Measurements from ENCODE around the gene IMPDH1.

IMPDH1 gene

DNA sequence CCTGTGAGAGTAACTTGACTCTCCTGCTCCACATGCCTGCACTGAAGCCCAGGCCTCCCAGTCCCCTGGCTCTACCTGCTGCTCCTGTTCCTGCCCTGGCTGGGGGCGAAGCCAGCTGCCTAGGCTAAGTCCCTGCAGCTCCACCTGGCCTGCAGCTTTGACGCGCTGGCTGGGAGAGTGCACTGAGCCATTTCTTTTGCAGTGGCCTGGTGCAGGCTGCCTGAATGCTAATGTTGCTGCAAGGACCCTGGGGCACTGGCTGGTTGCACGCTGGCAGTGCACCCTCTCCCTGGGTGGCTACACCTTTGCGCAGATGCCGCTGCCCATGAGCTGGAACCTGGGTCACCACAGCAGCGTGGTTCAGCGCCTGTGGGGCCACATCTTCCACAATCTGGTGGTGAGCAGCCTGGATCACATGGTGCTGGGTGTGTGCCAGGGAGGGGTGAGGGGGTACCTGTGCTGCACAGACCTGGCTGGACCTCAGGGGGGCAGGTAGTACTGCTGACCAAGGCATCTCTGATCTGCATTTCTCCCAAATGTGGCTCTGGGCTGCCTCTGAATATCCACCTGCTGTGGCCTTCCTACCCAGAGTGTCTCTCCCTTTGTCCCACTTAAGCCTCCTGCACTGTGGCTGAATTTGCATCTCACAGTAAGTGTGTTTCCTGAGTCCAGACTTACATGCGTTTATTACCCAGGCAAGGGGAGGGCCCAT is 20.0 kb downstream of the IMPDH1 start:
- H3K27ac ChIP-seq, result peak overlapping the region; percentile 27; the same call in 1 of the 2 replicates
- peaks cover 47% of the 10 kb centered on the region for H3K4me1 ChIP-seq
- H3K36me3 ChIP-seq, result peaks cover 36% of the 10 kb centered on the region
- no peak for TF ChIP-seq Cebpa-rat (IDR thresholded peaks at IDR 0.05)
- H3K9ac ChIP-seq, result 0 out of 2 replicates have a peak overlapping the region, but pooled peaks have one; percentile 24
- H3K9me3 ChIP-seq, result no peaks in the 10 kb centered on the region
- H3K27me3 ChIP-seq, result no peaks in the 10 kb centered on the region
- no peak overlapping the region for H3K4me3 ChIP-seq
- peaks cover 31% of the 10 kb centered on the region for H4K20me1 ChIP-seq
- peak overlapping the region; percentile 26 for H3K4me2 ChIP-seq

DNA sequence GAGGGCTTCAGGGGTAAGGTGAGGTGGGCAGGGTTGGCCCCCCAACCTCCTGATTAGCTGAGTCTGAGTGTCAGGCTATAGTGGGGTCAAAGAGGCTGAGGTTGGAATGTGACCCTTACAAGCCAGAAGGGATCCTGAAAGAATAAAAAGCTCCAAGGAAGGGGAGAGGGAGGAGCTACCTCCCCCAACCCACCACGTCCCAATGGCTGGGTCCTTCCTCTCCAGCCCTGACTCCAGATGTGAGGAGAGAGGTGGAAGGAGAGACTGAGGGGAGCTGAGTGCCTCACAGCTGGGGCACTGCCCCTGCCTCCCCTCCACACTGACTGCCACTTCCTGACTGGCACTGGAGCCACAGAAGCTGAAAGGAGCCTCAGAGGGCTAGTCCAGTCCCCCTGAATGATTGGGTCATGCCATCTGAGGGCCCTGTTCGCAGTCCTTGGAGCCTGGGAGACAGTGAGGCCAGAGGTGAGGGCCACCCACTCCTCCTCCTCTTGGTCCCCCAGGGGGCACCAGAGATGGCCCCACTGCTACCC is 20.6 kb downstream of the IMPDH1 start:
- Histone ChIP-seq H3K27ac (peak overlapping the region; percentile 27; the same call in 1 of the 2 replicates), H3K9me3 (no peaks in the 10 kb centered on the region), H3K4me2 (peak overlapping the region; percentile 26), H4K20me1 (peaks cover 31% of the 10 kb centered on the region), H3K4me1 (peaks cover 53% of the 10 kb centered on the region), H3K36me3 (peaks cover 30% of the 10 kb centered on the region), H3K27me3 (no peaks in the 10 kb centered on the region), H3K4me3 (no peak overlapping the region), H3K9ac (peak overlapping the region; percentile 24; the same call in 1 of the 2 replicates)
- no peak for TF ChIP-seq Cebpa-rat (IDR thresholded peaks at IDR 0.05)

DNA sequence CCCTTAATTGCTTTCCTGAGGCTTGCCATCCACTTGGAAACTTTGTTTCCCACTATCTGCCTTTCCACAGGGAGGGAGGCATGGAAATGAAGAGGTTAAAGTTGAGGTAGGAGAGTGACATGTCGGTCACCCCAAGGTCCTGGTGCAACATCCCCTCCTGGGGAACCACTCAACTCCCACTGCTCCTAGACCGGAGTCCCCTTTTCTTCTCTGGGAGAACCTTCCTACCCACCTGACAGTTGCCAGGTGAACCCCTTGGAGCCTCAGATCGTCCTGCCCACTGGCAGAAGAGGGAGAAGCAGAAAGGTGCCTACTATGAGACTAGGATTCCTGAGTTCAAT is 21.7 kb downstream of the IMPDH1 start:
- no peaks in the 10 kb centered on the region for H3K27me3 ChIP-seq
- no peaks in the 10 kb centered on the region for H3K9me3 ChIP-seq
- no peak for TF ChIP-seq Cebpa-rat (IDR thresholded peaks at IDR 0.05)
- H3K36me3 ChIP-seq, result peaks cover 21% of the 10 kb centered on the region
- H3K27ac ChIP-seq, result no peak overlapping the region
- H3K9ac ChIP-seq, result no peak overlapping the region; the same call in 1 of the 2 replicates
- 0 out of 2 replicates have a peak overlapping the region, but pooled peaks have one; percentile 11 for H3K4me2 ChIP-seq
- H3K4me1 ChIP-seq, result peaks cover 53% of the 10 kb centered on the region
- peaks cover 31% of the 10 kb centered on the region for H4K20me1 ChIP-seq
- no peak overlapping the region for H3K4me3 ChIP-seq

DNA sequence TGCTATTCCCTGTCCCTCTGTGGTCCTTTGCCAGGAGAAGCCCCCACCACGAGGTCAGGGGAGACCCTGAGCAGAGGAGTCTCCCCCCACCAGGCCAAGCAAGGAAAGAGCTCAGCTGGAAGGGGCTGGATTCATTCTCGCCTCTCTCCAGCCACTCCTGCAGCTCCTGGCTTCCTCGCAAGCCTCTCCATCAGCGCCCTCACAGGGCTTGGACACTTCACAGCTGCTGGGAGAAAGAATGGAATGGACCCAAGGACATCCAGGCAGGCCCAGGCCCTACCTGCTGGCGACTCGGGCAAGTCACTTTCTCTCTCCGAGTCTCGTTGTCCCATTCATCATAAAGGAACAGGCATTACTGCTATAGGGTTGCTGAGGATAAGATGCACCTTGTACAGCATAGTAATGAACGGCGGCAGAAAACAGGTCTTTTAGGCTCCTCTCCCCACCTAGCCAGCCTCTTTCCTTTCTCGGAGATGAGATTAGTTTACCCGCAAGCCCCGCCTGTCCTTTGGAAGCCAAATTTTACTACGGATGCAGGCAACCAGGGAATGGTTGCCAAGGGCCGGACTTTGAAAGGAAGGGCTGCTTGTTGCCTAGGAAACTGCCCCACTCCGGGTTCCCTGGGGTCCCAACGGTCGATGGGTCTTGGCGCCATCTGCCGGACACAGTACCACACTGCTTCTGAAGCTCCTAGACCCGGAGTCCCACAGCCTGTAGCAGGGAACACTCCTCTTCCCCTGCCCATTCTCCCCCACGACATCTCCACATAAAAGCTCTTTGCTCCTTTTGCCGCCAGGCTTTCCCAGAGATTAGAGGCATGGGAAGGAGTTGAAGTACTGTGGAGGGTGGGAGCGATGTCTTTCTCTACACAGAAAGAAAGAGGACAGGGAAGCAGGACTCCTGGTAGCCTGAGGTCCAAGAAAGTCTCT is 22.3 kb downstream of the IMPDH1 start:
- no peak for TF ChIP-seq Cebpa-rat (IDR thresholded peaks at IDR 0.05)
- H3K4me1 ChIP-seq, result peaks cover 53% of the 10 kb centered on the region
- H3K27ac ChIP-seq, result no peak overlapping the region
- no peak overlapping the region; the same call in 1 of the 2 replicates for H3K9ac ChIP-seq
- peaks cover 26% of the 10 kb centered on the region for H4K20me1 ChIP-seq
- H3K9me3 ChIP-seq, result no peaks in the 10 kb centered on the region
- H3K27me3 ChIP-seq, result no peaks in the 10 kb centered on the region
- peaks cover 14% of the 10 kb centered on the region for H3K36me3 ChIP-seq
- H3K4me2 ChIP-seq, result peak overlapping the region; percentile 11; the same call in 1 of the 2 replicates
- H3K4me3 ChIP-seq, result no peak overlapping the region

DNA sequence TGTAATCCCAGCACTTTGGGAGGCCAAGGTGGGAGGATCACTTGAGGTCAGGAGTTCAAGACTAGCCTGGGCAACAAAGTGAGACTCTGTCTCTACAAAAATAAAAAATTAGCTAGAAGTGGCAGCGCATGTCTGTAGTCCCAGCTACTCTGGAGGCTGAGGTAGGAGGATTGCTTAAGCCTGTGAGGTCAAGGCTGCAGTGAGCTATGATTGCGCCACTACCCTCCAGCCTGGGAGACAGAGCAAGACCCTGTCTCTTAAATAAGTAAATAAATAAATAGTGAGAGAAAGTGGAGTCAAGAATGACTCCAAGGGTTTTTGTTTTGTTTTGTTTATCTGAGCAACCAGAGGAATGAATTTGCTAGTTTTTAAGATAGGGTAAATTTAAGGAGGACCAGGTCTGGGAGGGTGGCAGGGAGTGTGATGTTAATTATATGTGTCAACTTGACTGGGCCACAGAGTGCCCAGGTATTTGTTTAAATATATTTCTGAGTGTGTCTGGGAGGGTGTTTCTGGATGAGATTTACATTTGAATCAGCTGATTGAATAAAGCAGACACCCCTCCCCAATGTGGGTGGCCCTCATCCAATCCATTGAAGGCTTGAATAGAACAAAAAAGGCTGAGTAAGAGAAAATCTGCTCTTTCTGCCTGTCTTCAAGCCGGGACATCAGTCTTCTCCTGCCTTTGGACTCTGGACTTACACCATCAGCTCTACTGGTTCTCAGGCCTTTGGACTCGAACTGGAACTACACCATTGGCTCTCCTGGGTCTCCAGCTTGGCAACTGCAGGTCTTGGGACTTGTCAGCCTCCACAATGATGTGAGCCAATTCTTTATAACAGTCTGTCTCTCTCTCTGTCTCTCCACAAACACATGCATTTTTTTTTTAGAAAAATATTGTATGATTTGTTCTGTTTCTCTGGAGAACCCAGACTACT is 23.5 kb downstream of the IMPDH1 start:
- no peak overlapping the region for H3K27ac ChIP-seq

DNA sequence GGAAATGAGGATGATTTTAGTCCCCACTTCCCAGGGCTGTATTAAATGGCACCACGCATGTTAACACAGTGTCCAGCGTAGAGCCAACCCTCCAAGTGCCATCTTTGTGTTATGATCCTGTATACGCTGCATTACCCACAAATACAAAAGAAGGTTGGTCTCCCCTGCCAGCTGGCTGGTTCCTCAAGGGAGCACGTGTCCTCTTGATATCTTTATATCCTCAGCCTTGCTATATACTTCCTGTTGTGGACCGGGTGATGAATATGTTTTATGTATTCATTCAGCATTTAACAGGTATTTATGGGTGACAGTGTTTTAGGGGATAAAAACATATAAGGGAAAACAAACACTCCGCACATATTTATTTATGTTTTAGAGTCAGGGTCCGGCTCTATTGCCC is 25.1 kb downstream of the IMPDH1 start:
- peak overlapping the region; percentile 34 for H3K4me2 ChIP-seq
- TF ChIP-seq Cebpa-rat (IDR thresholded peaks at IDR 0.05), result no peak

More for the DNA sequence above, 23.5 kb downstream of the IMPDH1 start:
- TF ChIP-seq Cebpa-rat (IDR thresholded peaks at IDR 0.05), result no peak
- H3K36me3 ChIP-seq, result peaks cover 2% of the 10 kb centered on the region
- peaks cover 13% of the 10 kb centered on the region for H4K20me1 ChIP-seq
- H3K4me2 ChIP-seq, result no peak overlapping the region
- H3K4me1 ChIP-seq, result peaks cover 49% of the 10 kb centered on the region
- no peaks in the 10 kb centered on the region for H3K27me3 ChIP-seq
- no peak overlapping the region for H3K9ac ChIP-seq
- no peak overlapping the region for H3K4me3 ChIP-seq
- H3K9me3 ChIP-seq, result no peaks in the 10 kb centered on the region

DNA sequence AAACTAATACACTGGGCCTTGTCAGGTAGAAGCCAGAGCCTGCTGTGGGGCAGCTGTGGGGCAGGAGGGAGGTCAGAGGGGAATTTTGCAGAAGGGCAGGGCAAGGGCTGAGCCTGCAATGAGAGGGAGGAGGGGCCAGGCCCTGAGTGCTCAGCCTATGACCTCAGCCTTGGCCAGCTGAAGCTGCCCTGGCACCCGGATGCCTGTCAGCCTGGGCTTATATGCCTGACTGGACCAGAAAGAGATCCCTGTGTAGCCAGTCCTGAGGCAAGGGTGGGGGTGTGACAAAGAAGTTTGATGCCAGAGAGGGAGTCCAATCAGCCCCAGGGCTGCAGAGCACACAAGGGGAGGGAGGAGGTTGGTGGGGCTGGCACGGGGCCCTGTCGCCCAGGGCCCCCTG is 26.0 kb downstream of the IMPDH1 start:
- Histone ChIP-seq H3K4me2 (no peak overlapping the region), H3K27ac (no peak overlapping the region), H3K4me1 (peaks cover 26% of the 10 kb centered on the region), H3K27me3 (no peaks in the 10 kb centered on the region), H3K4me3 (no peak overlapping the region), H3K36me3 (no peaks in the 10 kb centered on the region), H4K20me1 (no peaks in the 10 kb centered on the region), H3K9ac (no peak overlapping the region), H3K9me3 (no peaks in the 10 kb centered on the region)
- no peak for TF ChIP-seq Cebpa-rat (IDR thresholded peaks at IDR 0.05)

More for the DNA sequence above, 25.1 kb downstream of the IMPDH1 start:
- H3K9me3 ChIP-seq, result no peaks in the 10 kb centered on the region
- H3K27ac ChIP-seq, result no peak overlapping the region
- H3K4me3 ChIP-seq, result no peak overlapping the region
- 0 out of 2 replicates have a peak, but pooled peaks cover 5% of the 10 kb centered on the region for H4K20me1 ChIP-seq
- H3K4me1 ChIP-seq, result peaks cover 36% of the 10 kb centered on the region
- H3K36me3 ChIP-seq, result no peaks in the 10 kb centered on the region; the same call in 1 of the 2 replicates
- H3K27me3 ChIP-seq, result no peaks in the 10 kb centered on the region
- no peak overlapping the region for H3K9ac ChIP-seq

DNA sequence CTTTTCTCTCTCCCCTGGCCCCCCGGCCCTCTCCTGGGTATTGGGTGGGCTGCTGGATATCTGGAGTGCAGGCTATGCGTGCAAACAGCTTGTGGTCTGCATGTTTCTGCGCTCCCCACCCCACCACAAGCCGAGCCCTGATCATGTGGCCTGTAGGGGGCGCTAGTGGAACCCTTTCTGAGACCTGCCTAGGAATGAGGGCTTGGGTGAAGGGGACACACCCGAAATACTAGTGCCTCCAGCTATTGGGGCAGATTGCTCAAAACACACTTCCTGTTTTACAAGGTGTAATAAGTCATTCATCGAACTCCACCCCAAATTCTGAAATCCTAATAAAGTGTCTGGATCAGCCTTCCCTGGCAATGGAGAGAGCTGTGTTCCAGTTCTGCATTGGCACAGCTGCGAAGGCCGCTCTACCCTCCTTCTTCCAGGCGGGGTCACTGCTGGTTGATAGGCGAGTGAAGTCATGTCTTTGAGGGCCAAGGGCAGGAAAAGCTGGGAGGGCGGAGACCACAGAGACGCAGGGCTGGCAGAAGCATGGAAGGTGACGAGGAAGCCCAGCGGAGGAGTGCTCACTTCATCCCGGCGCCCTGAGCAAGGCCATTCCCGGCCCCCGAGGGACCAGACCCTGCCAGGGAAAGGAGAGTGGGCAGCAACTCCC is 28.5 kb downstream of the IMPDH1 start:
- Histone ChIP-seq H3K27ac (no peak overlapping the region), H4K20me1 (no peaks in the 10 kb centered on the region), H3K4me1 (peaks cover 11% of the 10 kb centered on the region), H3K4me2 (no peak overlapping the region), H3K27me3 (no peaks in the 10 kb centered on the region), H3K36me3 (no peaks in the 10 kb centered on the region), H3K9ac (no peak overlapping the region), H3K9me3 (no peaks in the 10 kb centered on the region), H3K4me3 (no peak overlapping the region)
- TF ChIP-seq Cebpa-rat (IDR thresholded peaks at IDR 0.05), result no peak
